ENCODE measurements around the gene LRRN3. TPM values are rescaled to one million over a fixed set of nuclear protein-coding genes. Genes with fewer than 3 reads are reported as not detected.
A peak's percentile ranks its signal among the peaks of the same experiment; 100 is the strongest.

LRRN3 gene
- total and polyA plus RNA-seq, 2 of the 8 experiments (the other 6 are each of a cell fraction or from before 2014, with no cell fraction given), result 0.20 to 0.32 TPM

DNA sequence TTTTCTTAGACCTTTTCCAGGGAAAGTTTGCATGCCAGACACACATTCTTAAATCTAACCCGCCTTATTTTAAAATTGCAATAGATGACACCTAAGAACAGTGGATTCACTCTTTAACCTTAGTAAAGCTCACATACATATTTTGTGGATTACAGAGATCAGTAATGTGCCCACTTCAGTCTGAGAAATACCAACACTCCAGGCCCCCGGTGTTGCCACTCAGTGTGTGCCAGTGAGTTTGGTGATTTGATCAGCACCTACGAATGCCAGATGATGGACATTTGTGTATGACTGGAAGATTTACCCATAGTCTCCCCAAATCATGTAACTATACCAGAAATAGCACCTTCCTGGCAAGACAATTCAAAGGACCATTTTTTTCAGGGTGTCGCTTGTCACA lies 2.6 kb downstream of the LRRN3 start:
- no peak overlapping the region for H3K9ac ChIP-seq (replicated peaks in 1 of 4; ENCODE audit: extremely low read depth in 1 of 4, low read depth in 3 of 4, low read length in 3 of 4)
- H2AFZ ChIP-seq (ENCODE audit: low read length), result no peak overlapping the region
- H2BK15ac ChIP-seq (ENCODE audit: low read length), result no peak overlapping the region
- TF ChIP-seq SIRT6 (IDR thresholded peaks at IDR 0.05; ENCODE audit: low read length) (no peak), CEBPB (IDR thresholded peaks at IDR 0.05; ENCODE audit: low read depth, low read length) (no peak)
- 0 out of 2 replicates have a peak overlapping the region, but pooled peaks have one; percentile 13 for H2BK20ac ChIP-seq (ENCODE audit: low read length)
- H3K14ac ChIP-seq (ENCODE audit: insufficient read length), result no peak overlapping the region
- no peak for DNase-seq (ENCODE audit: low read depth in 1 of 2, low spot score in 2 of 2)
- H3K36me3 ChIP-seq (ENCODE audit: control insufficient read depth in 2 of 4, insufficient read depth in 4 of 4, low read length in 3 of 4), result no peaks in the 10 kb centered on the region
- H3K9me3 ChIP-seq (ENCODE audit: insufficient read depth in 2 of 2, low read depth in 1 of 2, low read length in 1 of 2), result no peaks in the 10 kb centered on the region
- peak overlapping the region; percentile 7 for H2BK120ac ChIP-seq (replicated peaks; ENCODE audit: low read depth, low read length)
- no peak overlapping the region for H3K4me3 ChIP-seq (ENCODE audit: extremely low read depth in 1 of 4, insufficient read depth in 2 of 4, low read depth in 3 of 4, low read length in 4 of 4)
- 86% methylated on average over 4 of the region's 4 CpGs; no CpG with 5 or more reads in 1 of the 2 experiments for WGBS, 2 experiments (ENCODE audit: extremely low coverage in 1 of 2, insufficient coverage in 1 of 2, insufficient read length in 1 of 2, insufficient replicate concordance in 2 of 2, low coverage in 1 of 2, low lambda C conversion rate in 2 of 2, missing lambda C conversion rate in 1 of 2)
- no peak overlapping the region for H3K56ac ChIP-seq (replicated peaks; ENCODE audit: insufficient read length, low read depth, low read length)
- peaks cover 0 to 25% (median 13%) of the 10 kb centered on the region in 4 experiments; a peak in 5 of 7 replicates for H3K4me1 ChIP-seq (replicated peaks in 1 of 4; ENCODE audit: control insufficient read depth in 3 of 4, insufficient read depth in 4 of 4, low read length in 3 of 4)
- H3K27me3 ChIP-seq (replicated peaks in 1 of 4; ENCODE audit: control insufficient read depth in 3 of 4, extremely low read depth in 1 of 4, insufficient read depth in 3 of 4, low read length in 3 of 4), result no peaks in the 10 kb centered on the region
- H2AK5ac ChIP-seq (ENCODE audit: low read depth, low read length), result no peak overlapping the region
- no peak overlapping the region for H3K27ac ChIP-seq (ENCODE audit: low read depth, low read length)
- H2BK5ac ChIP-seq (ENCODE audit: low read depth, low read length), result no peak overlapping the region
- no peak overlapping the region for H3K23ac ChIP-seq (ENCODE audit: insufficient read length)
- no peaks in the 10 kb centered on the region for H4K20me1 ChIP-seq (replicated peaks in 1 of 2; ENCODE audit: control insufficient read depth in 1 of 2, insufficient read depth in 2 of 2, low read length in 2 of 2)
- no peak overlapping the region for H3K4ac ChIP-seq (replicated peaks; ENCODE audit: insufficient read length, low read depth, low read length)
- no peak overlapping the region for H2BK12ac ChIP-seq (ENCODE audit: low read depth, low read length)
- no peaks in the 10 kb centered on the region for H3K79me1 ChIP-seq (ENCODE audit: low read depth, low read length)
- no peak overlapping the region for H4K8ac ChIP-seq (ENCODE audit: extremely low read depth, insufficient read depth, low read length)
- ChIA-PET POLR2A (ENCODE audit: partially characterized antibody) (no interaction called here), CTCF (ENCODE audit: partially characterized antibody) (interaction anchor here (0.6 kb wide), 1 partner anchor 469 kb away, joined by 3 read pairs; the partner anchor contains the start of gene IMMP2L)
- no peak overlapping the region for H4K5ac ChIP-seq (ENCODE audit: insufficient read length, low read depth, low read length)
- H3K4me2 ChIP-seq (ENCODE audit: insufficient read depth in 1 of 2, low read depth in 2 of 2, low read length in 2 of 2), result no peak overlapping the region
- no peak overlapping the region for H3K18ac ChIP-seq (ENCODE audit: extremely low read depth, low read length)
- H3K23me2 ChIP-seq (ENCODE audit: low read depth, low read length), result no peaks in the 10 kb centered on the region
- no peak overlapping the region for H4K91ac ChIP-seq (replicated peaks; ENCODE audit: insufficient read length, low read length)
- FAIRE-seq, result no peak
- H3K79me2 ChIP-seq (ENCODE audit: control insufficient read depth in 1 of 2, insufficient read depth in 2 of 2, low read length in 2 of 2), result no peaks in the 10 kb centered on the region

All from H1 (cell line).